Osteocyte (in vitro differentiated cells): ENCODE measurements around the gene NAA20. TPM values are rescaled to one million over a fixed set of nuclear protein-coding genes. Genes with fewer than 3 reads are reported as not detected.
A peak's percentile ranks its signal among the peaks of the same experiment; 100 is the strongest.

ENCODE experiments used
- DNase-seq: peaks from one replicate; pipeline ENCODE4 v3.0.0; 2021; ENCODE audit warnings: mixed read lengths; ENCODE audit not compliant: unreplicated experiment; ENCODE audit errors: extremely low spot score
- H3K27ac Mint-ChIP-seq: one replicate; pipeline ENCODE4 v1.8.0; 2021; ENCODE audit warnings: mild to moderate bottlenecking, mixed read lengths; ENCODE audit not compliant: unreplicated experiment
- H3K27me3 Mint-ChIP-seq: one replicate; pipeline ENCODE4 v1.8.0; 2021; ENCODE audit warnings: mixed read lengths; ENCODE audit not compliant: unreplicated experiment
- H3K36me3 Mint-ChIP-seq: one replicate; pipeline ENCODE4 v1.8.0; 2021; ENCODE audit warnings: mixed read lengths; ENCODE audit not compliant: unreplicated experiment
- H3K4me1 Mint-ChIP-seq: one replicate; pipeline ENCODE4 v1.8.0; 2021; ENCODE audit warnings: mixed read lengths; ENCODE audit not compliant: unreplicated experiment
- H3K4me3 Mint-ChIP-seq: one replicate; pipeline ENCODE4 v1.8.0; 2021; ENCODE audit warnings: mild to moderate bottlenecking, moderate library complexity, mixed read lengths; ENCODE audit not compliant: unreplicated experiment
- H3K9me3 Mint-ChIP-seq: one replicate; pipeline ENCODE4 v1.8.0; 2021; ENCODE audit warnings: mixed read lengths; ENCODE audit not compliant: unreplicated experiment
- long read RNA-seq: library from polyadenylated mRNA; unstranded; transcript quantifications from one replicate; pipeline ENCODE4 v2.0.0, GENCODE V29; 2021
- total RNA-seq: library from RNA; stranded (reverse); gene quantifications from 2 replicates; pipeline ENCODE4 v1.2.1, GENCODE V29; 2021
- TF ChIP-seq, protein P1 (sequence below): fragments of 200-600 bp; sonication (generic); IDR thresholded peaks from 2 replicates; pipeline ENCODE4 v1.5.0; 2021; ENCODE audit warnings: antibody characterized with exemption, mild to moderate bottlenecking, moderate library complexity

NAA20 gene, protein sequence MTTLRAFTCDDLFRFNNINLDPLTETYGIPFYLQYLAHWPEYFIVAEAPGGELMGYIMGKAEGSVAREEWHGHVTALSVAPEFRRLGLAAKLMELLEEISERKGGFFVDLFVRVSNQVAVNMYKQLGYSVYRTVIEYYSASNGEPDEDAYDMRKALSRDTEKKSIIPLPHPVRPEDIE
- total RNA-seq: 49.6 and 50.6 TPM in 2 replicates
- long read RNA-seq, transcript NAA20-202 (6 exons, 1,260 nt): major isoform, 100 of 115 reads
- long read RNA-seq, partial matches to known transcripts: 0 of 115 reads
- long read RNA-seq, other reads (novel, unspliced or antisense): 15 of 115 reads

DNA sequence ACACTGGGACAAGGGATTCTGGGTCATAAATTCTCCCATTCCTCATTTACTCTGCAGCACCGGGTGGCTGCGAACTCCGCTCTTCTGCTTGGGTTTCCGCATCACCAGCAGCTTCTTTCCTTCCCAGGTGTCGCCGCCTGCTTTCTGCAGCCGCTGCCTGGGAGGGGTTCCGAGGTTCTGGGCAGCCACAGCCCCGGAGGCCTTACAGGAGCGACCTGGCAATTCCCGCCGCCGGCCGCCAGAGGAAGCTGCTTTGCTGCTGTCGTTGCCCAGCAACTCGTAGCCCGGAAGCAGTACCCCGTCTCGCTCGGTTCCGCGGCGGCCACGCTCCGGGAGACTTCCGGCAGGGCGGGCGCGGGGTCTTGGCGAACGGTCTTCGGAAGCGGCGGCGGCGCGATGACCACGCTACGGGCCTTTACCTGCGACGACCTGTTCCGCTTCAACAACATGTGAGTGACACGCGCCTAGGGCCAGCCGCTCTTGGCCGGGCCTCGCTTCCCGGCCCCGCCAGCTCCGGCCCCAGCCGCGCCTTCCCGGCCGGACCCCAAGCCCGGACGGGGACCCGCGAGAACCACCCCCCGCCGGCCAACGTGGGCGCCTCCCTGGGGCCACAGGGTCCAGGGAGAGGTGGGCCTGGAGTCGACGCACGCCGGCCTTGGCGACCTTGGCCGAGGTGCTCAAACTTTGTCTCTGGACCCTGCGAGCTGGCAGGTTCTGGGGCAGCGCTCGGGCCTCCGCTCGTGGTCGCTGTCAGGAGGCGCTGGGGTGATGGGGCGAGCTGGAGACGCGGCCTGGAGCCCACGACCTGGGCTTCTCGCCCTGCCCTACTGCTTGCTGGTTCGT, at the start of gene NAA20:
Gene NAA20 (plus strand): TSS at position 362 of the 843 bp plus-strand sequence. CDS start 35 bp downstream, at position 397.
- Mint-ChIP-seq H3K36me3 (peaks cover 14% of the 10 kb centered on the region), H3K4me1 (peaks cover 42% of the 10 kb centered on the region), H3K27me3 (no peaks in the 10 kb centered on the region), H3K27ac (peak within 1 kb of the TSS; percentile 94), H3K9me3 (no peaks in the 10 kb centered on the region), H3K4me3 (peak within 1 kb of the TSS; percentile 87)
- peak; percentile 96 for DNase-seq
- TF ChIP-seq, protein P1, sequence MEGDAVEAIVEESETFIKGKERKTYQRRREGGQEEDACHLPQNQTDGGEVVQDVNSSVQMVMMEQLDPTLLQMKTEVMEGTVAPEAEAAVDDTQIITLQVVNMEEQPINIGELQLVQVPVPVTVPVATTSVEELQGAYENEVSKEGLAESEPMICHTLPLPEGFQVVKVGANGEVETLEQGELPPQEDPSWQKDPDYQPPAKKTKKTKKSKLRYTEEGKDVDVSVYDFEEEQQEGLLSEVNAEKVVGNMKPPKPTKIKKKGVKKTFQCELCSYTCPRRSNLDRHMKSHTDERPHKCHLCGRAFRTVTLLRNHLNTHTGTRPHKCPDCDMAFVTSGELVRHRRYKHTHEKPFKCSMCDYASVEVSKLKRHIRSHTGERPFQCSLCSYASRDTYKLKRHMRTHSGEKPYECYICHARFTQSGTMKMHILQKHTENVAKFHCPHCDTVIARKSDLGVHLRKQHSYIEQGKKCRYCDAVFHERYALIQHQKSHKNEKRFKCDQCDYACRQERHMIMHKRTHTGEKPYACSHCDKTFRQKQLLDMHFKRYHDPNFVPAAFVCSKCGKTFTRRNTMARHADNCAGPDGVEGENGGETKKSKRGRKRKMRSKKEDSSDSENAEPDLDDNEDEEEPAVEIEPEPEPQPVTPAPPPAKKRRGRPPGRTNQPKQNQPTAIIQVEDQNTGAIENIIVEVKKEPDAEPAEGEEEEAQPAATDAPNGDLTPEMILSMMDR: peak; percentile 68

DNA sequence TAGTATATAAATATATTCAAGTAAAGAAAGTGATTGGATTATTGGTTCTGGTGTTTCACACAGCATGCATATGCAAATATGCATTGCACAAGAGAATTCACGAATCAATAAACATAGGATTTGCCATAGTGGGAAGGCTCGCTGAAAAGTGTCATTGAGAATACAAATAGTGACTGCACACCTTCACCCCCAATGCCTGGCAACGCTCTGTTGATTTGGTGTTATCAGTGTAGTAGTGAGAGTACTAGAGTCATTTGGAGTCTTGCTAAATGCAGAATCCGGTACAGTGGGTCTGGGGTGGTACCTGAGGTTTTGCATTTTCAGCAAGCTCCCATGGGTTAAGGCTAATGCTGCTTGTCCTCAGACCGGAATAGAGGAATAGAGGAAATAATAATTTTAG, 49.7 kb upstream of the NAA20 start:
- TF ChIP-seq, protein P1: no peak
- no peak overlapping the region for H3K27ac Mint-ChIP-seq
- H3K27me3 Mint-ChIP-seq: no peaks in the 10 kb centered on the region
- peaks cover 12% of the 10 kb centered on the region for H3K4me1 Mint-ChIP-seq
- H3K4me3 Mint-ChIP-seq: no peak overlapping the region
- peaks cover 35% of the 10 kb centered on the region for H3K36me3 Mint-ChIP-seq
- no peaks in the 10 kb centered on the region for H3K9me3 Mint-ChIP-seq
- no peak for DNase-seq

DNA sequence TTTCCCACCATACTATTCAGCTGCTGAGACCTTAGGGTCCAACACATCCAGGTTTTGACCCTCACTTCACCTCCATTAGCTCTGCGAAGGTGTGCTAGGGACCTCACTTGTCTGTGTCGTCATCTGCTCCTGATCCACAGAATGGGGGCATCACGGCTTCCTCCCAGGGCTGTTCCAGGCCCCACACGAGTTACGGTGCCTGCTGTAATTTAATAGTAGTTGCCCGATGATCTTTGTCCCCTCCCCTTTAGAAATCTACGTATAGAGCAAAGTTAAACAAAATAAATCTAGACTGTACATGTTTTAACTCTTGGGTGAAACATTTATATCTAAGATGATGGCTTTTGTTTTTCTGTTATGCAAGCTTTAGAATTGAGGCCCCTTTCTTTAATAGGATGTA, 49.1 kb upstream of the NAA20 start:
- peaks cover 30% of the 10 kb centered on the region for H3K36me3 Mint-ChIP-seq
- TF ChIP-seq, protein P1: no peak
- H3K27me3 Mint-ChIP-seq: no peaks in the 10 kb centered on the region
- no peak overlapping the region for H3K27ac Mint-ChIP-seq
- peaks cover 15% of the 10 kb centered on the region for H3K4me1 Mint-ChIP-seq
- H3K4me3 Mint-ChIP-seq: no peak overlapping the region
- no peaks in the 10 kb centered on the region for H3K9me3 Mint-ChIP-seq
- no peak for DNase-seq

DNA sequence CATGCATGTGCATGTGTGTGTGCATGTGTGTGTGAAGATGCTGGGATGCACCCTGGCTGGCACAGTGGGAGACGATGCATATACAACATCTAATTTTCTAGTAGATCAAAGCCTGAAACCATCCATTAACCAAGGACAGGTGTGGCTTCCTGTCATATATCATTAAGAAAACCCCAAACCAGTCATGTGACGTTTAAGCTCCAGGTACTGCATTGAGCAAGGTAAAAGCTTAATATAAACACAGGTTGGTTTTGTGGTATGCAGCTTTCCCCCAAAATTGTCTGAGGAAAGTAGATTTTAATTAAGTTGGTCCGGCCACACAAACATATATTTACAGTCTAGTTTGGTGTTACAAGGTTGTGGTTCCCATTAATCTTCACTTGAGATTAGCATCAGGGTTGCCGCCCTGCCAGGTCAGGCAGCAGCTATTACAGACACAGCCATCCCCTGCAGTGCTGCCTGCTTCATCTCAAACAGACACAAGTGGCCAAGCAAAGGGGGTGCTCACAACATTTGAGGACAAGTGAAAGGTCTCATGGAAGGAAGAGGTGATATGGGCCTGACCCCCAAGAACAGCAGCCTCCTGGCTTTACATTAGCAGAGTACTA, 48.6 kb upstream of the NAA20 start:
- no peak overlapping the region for H3K27ac Mint-ChIP-seq
- H3K36me3 Mint-ChIP-seq: peaks cover 29% of the 10 kb centered on the region
- no peaks in the 10 kb centered on the region for H3K9me3 Mint-ChIP-seq
- H3K27me3 Mint-ChIP-seq: no peaks in the 10 kb centered on the region
- TF ChIP-seq, protein P1: no peak
- peaks cover 21% of the 10 kb centered on the region for H3K4me1 Mint-ChIP-seq
- DNase-seq: no peak
- H3K4me3 Mint-ChIP-seq: no peak overlapping the region
